Fibroblast of skin of back (primary cell): ENCODE data around the gene LSAMP.
"Not testable (repeated sequence)": the region's sequence is repeated elsewhere in the genome, so short reads cannot be mapped to it uniquely, and the experiment has no call there.

ENCODE experiments used
- DNase-seq: peaks from one replicate; pipeline ENCODE4 v3.0.0-alpha.2; 2013

LSAMP gene

DNA sequence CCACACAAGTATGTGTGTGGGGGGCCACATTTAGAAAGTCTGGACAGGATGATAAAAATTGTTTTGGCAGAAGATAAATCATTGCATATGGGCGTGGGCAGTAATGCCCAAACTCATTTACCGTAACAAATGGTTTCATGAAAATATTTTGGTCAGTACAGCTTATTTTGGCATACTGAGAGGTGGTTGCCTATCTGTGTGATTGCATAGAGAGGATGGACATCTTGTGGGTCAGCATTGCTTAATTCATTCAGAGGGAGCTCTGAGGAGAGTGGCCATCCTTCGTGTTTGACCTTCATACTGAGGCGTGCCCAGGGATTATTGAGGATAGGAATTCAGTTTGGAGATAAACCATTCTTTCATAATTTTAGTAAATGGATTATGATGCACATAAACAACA lies 659.5 kb downstream of the LSAMP start:
- DNase-seq: no peak

DNA sequence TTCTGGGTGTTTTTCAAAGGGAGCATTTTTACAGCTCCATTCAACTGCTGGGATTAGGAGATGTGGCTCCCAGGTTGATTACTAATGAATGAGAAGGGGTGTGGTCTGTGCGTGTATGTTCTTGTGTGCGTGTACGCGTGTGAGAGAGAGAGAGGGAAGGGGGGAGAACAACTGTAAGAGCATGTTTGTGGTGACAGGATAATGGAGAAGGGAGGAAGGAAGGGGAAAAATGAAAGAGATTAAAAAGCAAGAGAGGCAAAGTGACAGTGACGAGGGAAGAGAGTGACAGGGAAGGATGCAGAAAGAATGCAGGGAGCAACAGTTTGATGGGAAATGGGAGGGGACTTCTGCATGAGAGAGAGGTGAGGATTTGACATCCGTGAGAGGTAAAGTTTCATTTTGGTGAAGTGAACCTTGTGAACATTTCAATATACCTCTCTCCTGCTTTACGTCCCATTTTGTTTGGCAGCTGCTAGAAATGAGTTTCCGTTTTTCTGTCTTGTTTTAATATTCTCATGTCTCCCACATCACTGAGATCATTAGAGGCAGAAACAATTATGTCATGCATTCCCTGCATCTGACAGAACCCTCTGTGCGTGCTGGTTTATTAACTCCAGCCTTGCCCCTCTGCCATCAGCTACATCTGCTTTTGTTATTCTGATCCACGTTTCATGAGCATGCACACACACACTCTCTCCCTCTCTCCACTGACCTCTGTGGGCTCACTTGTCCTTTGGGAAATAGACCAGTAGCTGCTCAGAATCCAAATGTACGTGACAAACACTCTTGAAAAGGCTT lies 660.3 kb downstream of the LSAMP start:
- DNase-seq: peak; percentile 94

DNA sequence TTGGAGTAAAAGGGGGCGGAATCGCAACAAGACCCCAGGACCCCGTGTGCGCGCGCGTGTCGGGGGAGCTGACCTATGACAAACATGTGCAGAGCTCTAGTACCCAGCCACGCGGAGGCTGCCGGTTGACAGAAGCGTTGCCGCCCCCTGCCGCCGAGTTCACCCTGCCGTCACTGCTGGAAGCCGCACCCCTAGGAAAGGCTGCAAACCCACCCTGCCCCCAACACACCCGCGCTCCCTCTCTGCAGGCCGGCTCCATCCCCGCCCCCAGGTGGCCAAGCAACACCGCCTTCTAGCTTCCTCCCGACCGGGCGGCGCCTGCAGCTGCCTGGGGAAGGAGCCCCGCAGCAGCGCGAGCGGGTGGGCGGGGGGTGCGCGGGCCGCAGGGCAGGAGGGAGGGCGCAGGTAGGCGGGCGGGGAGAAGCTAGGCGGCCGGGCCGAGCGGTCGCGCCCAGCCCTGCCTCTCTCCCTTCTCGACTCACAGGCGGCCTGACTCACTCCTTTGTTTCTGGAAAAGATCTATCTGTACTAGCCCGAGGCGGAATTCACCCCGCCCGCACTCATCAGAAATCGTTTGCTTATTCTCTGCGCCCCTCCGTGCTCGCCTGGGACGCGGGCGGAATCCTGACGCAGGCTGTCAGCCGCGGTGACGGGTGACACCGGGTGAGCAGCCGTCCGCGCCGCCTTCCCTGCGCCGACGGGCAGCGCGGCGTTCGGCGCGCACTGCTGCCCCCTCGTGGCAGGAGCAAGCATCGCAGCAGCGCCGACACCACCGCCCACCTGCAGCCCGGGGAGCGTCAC lies 661.1 kb downstream of the LSAMP start:
- DNase-seq: peak; percentile 92

GRCh38 chr3:115783426-115783825 lies 661.9 kb downstream of the LSAMP start:
- not testable (repeated sequence) for DNase-seq

DNA sequence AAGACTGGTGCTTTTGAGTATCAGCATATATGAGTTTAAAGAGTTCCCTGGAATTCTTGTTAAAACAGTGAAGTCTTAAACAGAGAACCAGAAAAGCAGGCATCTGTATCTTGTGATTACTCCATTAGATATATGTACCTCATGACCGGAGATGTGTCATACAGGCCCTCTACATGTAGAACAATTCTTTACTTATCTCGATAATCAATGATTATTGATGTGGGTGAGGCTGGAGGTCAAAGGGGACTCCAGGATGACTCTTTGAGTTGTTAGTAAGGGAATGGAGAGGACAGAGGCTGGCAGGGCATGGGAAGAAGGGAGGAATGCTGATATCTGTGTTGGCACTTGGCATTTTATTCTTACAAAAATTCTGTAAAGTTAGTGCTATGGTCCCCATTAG lies 666.3 kb downstream of the LSAMP start:
- no peak for DNase-seq

- DNase-seq: no peak
Observed at GRCh38 chr3:115772951-115773350, 672.3 kb downstream of the LSAMP start.

- no peak for DNase-seq
Observed at GRCh38 chr3:115768661-115769060, 676.6 kb downstream of the LSAMP start.

- DNase-seq: peak; percentile 46
Observed at GRCh38 chr3:115766587-115767482, 678.5 kb downstream of the LSAMP start.

- no peak for DNase-seq
Observed at GRCh38 chr3:115761927-115762305, 683.4 kb downstream of the LSAMP start.

GRCh38 chr3:115760716-115761115 lies 684.6 kb downstream of the LSAMP start:
- no peak for DNase-seq

- DNase-seq: peak; percentile 22
Observed at GRCh38 chr3:115758076-115758763, 687.1 kb downstream of the LSAMP start.

GRCh38 chr3:115752978-115753377 lies 692.3 kb downstream of the LSAMP start:
- not testable (repeated sequence) for DNase-seq
